ENCODE measurements around the gene B3GALT6.
"Not testable (repeated sequence)": the region's sequence is repeated elsewhere in the genome, so short reads cannot be mapped to it uniquely, and the experiment has no call there.

The B3GALT6 gene

GRCh38 chr1:1240822-1241587 lies 9.0 kb downstream of the B3GALT6 start:
- intact Hi-C loops (cut with DNase I) = no loop called here
- DNase-seq = no peak

DNA sequence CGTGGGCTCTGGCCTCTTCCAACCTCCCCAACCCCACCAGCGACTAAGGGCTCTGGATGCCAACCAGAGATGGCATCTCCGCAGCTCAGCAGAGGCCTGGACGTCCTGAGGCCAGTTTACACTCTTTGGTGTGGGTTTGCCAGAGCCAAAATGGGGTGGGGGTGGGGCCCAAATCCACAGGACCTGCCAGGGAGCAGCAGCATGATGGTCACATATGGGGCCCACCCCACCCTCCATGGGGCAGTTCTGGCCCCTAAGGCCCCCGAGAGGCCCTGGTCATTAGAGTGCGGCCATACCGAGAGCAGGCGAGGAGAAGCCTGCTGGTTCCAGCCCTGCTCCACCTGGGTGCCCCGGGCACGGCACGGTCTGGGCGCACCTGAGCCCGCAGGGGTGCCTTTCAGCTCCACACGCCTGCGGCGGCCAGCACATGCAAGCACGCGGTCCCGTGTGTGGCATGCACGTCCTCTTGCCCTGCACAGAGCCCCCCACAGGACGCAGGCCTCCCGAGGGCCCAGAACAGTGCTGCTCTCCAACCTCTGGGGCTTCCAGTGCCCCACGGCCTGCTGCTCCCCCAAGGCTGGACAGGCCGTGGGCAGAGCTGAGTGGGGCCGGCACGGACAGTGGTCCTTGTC lies 9.7 kb downstream of the B3GALT6 start:
- intact Hi-C loops (cut with DNase I) = no loop called here
- no peak for DNase-seq

DNA sequence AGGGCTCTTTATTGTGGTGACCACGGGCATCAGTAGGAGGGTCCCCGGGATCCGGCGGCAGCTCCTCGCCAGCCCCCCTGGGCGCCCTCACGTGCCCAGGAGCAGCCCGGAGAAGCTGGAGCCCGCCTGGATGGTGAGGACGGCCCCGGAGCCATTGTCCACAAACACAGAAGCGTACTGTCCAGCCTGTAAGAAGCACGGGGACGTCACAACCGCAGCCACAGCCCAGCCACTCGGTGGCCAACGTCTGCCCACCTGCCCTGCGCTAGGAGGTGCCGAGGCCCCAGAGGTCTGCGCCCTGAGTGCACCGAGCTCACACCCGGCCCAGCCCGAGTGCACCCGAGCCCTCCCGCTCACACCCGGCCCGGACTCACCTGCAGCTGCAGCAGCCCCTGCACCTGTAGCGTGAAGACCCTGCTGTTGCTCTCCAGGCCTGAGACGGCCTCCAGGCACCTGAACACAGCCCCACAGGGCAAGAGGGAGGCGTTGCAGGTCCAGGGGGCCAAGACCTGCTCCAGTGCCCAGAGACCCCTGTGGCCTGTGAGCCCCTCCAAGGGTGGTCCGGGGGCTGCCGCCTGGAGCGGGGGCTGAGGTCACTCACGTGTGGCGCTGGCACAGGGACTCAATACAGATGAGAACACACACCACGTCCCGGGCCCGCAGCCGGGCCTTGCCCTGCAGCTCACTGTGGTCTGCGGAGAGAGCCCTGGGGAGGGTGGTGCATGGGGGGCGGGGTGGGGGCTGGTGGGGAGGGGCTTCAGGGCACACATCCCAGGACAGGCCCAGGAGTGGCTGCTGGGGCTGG lies 10.6 kb downstream of the B3GALT6 start:
- intact Hi-C loops (cut with DNase I) = no loop called here
- DNase-seq = no peak

DNA sequence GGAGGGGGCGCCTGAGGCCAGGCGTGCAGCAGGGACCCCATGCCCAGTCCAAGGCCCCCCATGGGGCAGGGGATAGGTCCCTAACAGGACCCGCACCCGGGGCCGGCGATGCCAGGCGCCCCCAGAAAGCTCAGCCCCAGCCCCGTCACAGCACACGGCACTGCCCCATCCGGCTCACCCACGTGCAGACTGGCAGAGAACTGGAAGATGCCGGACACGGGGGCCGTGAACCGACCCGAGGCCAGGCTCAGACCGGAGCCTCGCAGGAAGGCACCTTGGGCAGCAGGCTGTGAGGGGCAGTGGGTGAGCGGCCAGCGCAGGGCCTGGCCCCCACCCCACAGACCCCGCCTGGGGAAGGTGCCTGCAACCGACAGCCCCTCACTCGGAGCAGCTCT lies 11.2 kb downstream of the B3GALT6 start:
- intact Hi-C loops (cut with DNase I) = no loop called here
- DNase-seq = no peak

DNA sequence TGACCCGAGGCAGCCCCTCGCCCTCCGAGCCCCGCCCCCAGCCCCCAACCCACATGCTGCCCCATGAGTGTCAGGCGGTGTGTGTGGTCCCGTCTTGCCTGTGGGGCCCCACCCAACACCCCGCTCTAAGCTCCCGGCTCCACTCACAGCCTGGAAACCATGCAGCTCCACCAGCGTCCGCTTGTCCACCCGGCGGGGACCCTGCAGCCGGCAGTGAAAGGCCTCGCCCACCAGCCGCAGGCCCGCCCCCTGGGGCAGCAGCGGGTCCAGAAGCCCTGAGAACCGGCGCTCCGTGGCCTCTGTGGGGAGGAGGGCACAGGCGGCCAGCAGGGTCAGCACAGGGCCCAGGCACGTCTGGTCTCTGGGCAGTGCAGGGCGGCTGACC lies 11.8 kb downstream of the B3GALT6 start:
- intact Hi-C loops (cut with DNase I) = no loop called here
- no peak for DNase-seq

DNA sequence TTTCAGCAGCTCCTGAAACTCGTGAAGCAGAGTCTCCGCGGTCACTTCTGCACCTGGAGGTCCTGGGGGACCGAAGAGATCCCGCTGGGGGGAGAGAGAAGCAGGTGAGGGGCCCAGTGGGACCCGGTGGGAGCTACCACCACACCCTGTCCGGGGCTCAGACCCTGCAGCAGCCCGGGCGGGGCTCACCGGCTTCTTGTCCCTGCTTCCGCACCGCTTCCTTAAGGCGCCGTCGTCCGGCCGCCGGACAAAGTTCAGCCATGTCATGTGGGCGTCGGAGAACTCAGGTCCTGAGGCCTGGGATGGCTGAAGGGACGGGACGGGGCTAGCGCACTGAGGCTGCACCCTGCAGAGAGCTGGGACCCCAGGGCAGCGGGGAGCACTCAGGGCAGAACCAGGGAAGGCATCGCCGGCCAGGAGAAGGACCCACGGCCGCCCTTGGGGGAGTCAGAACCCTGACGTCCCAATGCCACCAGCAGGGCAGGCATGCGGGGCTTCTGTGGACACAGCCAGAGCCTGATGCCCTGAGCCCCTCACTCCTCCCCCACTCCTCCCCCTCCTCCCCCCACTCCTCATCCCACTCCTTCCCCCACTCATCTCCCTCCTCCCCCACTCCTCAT lies 12.3 kb downstream of the B3GALT6 start:
- DNase-seq = no peak

GRCh38 chr1:1245178-1245816 lies 13.3 kb downstream of the B3GALT6 start:
- intact Hi-C loops (cut with DNase I) = no loop called here

More for the DNA sequence above, 12.3 kb downstream of the B3GALT6 start:
- intact Hi-C loops (cut with DNase I) = no loop called here

DNA sequence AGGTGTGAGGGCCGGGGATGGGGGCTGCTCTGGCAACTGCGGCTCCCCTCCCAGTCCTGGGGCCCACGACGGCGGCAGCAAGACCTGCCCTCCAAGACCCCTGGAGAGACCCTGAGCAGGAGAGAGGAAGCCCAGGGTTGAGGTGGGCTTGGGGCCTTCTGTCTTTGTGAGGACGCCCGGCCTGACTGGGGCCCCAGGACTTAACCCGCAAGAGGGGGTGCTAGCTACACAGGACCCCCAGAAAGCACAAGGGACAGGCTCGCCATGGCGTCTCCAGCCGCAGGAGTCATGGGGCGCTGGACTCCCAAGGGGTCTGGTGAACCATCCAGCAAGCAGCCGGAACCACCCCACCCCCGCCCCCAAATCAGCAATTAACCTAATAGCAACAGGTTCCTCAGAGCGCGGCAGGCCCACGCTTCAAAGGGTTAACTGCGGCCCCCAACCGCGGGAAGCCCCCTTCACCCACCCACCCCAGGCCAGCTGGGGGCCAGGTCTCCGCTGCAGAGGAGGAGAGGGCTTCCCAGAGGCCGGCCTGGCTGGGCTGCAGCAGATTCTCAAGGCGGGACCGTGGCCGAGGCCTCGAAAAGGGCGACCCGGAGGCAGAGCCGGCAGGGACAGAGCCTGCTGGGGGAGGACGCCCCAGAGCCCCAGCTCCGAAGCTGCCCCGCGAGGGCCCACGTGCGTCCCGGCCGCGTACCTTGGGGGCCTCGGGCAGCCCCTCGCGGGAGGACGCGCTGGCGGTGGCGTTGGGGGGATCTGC lies 14.0 kb downstream of the B3GALT6 start:
- intact Hi-C loops (cut with DNase I) = no loop called here
- DNase-seq = no peak

More at GRCh38 chr1:1245178-1245816, 13.3 kb downstream of the B3GALT6 start:
- no peak for DNase-seq

DNA sequence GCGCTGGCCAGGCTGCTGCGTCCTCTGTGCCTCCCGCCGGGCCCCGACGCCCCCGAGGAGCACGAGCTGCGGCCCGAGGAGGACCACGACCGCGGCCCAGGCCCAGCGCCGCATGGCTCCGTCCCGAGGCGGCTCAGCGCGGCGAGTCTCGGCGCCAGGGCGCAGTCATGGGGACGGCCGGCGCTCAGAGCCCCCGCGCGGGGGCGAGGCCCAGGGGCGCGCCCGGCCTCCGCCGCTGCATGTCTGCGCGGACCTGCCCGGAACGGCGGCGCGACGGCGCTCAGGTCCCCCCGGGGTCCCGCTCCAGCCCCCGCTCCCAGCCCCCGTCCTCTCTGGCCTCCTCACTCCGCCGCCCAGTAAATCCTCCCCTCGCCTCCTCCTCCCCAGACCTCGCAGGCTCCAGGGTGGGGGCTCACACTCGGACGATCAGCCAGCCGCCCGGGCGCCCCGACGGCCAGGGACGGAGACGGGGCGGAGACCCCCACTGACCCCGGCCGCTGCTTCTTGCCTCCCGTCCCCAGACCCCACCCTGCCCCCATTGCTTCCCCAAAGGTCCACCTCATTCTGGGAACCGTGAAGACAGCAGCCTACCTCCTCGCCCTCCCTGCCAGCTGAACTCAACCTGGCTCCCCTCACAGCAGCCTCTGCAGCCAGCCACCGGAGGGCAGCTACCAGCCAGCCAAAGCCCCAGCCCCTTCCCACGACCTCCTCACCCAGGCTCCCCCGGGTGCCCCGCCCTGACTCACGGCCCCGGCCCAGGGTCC lies 14.7 kb downstream of the B3GALT6 start, which contains the start of gene C1QTNF12:
TSS of gene C1QTNF12 (minus strand) at position 146 of the 764 bp plus-strand sequence. CDS start at position 114, 32 bp downstream.
- no peak for DNase-seq
- intact Hi-C loops (cut with DNase I) = no loop called here

DNA sequence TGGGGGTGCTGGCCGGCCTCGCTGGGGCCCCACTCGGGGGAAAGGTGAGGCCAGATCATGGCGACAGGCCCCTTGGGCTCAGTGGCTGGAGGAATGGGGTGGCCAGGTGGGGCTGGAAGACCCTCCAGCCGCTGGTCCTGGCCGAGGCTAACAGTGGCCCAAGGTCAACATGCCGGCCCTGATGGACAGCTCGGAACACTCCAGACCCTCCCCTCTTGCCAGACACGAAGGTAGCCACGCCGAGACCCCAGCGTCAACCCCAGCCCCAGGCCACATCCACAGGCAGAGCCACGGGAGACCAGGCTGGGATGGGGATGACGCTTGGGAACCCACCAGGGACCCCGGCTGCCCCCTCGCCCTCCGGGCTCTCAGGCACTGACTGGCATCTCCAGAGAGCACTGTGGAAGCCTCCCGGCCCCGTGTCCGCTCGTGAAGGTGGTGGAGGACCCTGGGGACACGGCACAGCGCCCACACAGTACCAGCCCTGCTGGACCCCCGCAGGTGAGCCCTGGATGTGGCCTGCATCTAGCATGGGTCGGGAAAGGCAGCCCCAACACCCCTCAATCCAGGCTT lies 15.4 kb downstream of the B3GALT6 start:
- no peak for DNase-seq
- intact Hi-C loops (cut with DNase I) = no loop called here

- intact Hi-C loops (cut with DNase I); DNase-seq: not testable (repeated sequence)
These were observed 16.2 kb downstream of the B3GALT6 start for GRCh38 chr1:1248009-1248913.

DNA sequence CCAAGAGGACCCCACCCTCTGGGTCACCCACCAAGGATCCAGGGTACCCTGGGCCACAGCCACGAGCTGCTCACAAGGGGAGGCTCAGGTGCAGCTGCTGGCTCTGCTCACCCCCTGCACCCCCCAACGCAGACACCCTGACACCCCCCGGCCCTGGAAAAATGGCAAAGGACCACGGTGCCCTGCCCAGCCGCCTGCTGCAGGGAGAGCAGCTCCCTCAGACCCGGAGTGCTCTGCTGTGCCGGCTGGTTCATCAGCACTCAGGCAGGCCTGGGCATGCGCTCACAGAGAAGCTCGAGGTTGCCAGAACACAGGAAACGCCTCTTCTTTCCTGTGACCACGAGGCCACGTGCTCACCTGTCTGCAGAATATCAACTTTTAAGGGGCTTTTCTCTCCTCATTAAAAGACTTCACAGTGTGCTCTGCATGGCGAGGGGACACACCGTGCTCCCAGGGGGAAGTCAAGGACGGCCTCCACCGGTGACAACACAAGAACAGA lies 18.8 kb downstream of the B3GALT6 start:
- intact Hi-C loops (cut with DNase I) = loop anchor here (5.0 kb wide), 1 partner anchor 129 kb away; no protein-coding TSS in a partner anchor

GRCh38 chr1:1253314-1253713 lies 21.3 kb downstream of the B3GALT6 start:
- intact Hi-C loops (cut with DNase I) = loop anchor here (5.0 kb wide), 1 partner anchor 131 kb away; no protein-coding TSS in a partner anchor
- no peak for DNase-seq

More for the DNA sequence above, 18.8 kb downstream of the B3GALT6 start:
- no peak for DNase-seq

GRCh38 chr1:1253972-1254666 lies 22.1 kb downstream of the B3GALT6 start:
- intact Hi-C loops (cut with DNase I) = loop anchor here (5.0 kb wide), 1 partner anchor 132 kb away; no protein-coding TSS in a partner anchor
- DNase-seq = no peak

DNA sequence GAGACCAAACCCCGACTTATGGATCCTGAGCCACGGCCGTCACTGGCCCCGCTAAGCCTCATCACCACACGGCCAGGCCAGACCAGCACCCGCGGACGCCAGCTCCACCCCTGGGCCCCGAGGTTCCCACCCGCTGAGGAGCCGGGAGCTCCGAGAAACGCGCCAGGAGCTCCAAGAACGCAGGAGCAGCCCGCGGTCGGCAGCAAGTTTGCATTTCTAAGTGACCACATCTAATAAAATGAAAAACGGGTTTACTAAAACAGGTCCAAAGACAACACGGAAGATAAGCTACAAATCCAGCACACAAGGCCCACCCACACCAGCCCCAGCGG lies 22.6 kb downstream of the B3GALT6 start:
- intact Hi-C loops (cut with DNase I) = loop anchor here (5.0 kb wide), 1 partner anchor 132 kb away; no protein-coding TSS in a partner anchor

GRCh38 chr1:1255078-1255477 lies 23.0 kb downstream of the B3GALT6 start:
- intact Hi-C loops (cut with DNase I) = no loop called here
- DNase-seq = no peak

More for the DNA sequence above, 22.6 kb downstream of the B3GALT6 start:
- DNase-seq = no peak

Data from posterior cingulate gyrus (tissue), 11 donors.